Measurements from ENCODE around the gene GHR.
"Not testable (repeated sequence)": the region's sequence is repeated elsewhere in the genome, so short reads cannot be mapped to it uniquely, and the experiment has no call there.

Gene GHR

GRCh38 chr5:42572313-42572712, 149.1 kb downstream of the GHR start:
- no peak overlapping the region for H3K9ac ChIP-seq

GRCh38 chr5:42573386-42573785, 150.1 kb downstream of the GHR start:
- H3K4me2 ChIP-seq, result no peak overlapping the region
- H3K27ac ChIP-seq, result no peak overlapping the region
- H3K27me3 ChIP-seq (ENCODE audit: insufficient read depth, low read depth), result no peaks in the 10 kb centered on the region
- no peak for TF ChIP-seq CTCF (conservative IDR thresholded peaks at IDR 0.05; ENCODE audit: low read depth, low read length)
- no peak overlapping the region for H3K4me3 ChIP-seq (IDR thresholded peaks at IDR 0.05; ENCODE audit: insufficient read depth, low read depth, low read length)
- no peak overlapping the region for H3K9ac ChIP-seq
- H3K4me1 ChIP-seq (ENCODE audit: low read depth, poor library complexity, severe bottlenecking), result no peaks in the 10 kb centered on the region
- no peaks in the 10 kb centered on the region for H4K20me1 ChIP-seq (ENCODE audit: insufficient read depth)
- no peaks in the 10 kb centered on the region for H3K79me2 ChIP-seq (ENCODE audit: insufficient read depth, low read depth)
- H2AFZ ChIP-seq (ENCODE audit: low read depth), result no peak overlapping the region
- no peaks in the 10 kb centered on the region for H3K36me3 ChIP-seq (ENCODE audit: insufficient read depth)

More at GRCh38 chr5:42572313-42572712, 149.1 kb downstream of the GHR start:
- Histone ChIP-seq H3K4me2 (no peak overlapping the region), H3K27ac (no peak overlapping the region), H4K20me1 (ENCODE audit: insufficient read depth) (no peaks in the 10 kb centered on the region), H3K79me2 (ENCODE audit: insufficient read depth, low read depth) (no peaks in the 10 kb centered on the region), H3K36me3 (ENCODE audit: insufficient read depth) (no peaks in the 10 kb centered on the region), H3K4me3 (IDR thresholded peaks at IDR 0.05; ENCODE audit: insufficient read depth, low read depth, low read length) (no peak overlapping the region), H2AFZ (ENCODE audit: low read depth) (no peak overlapping the region), H3K27me3 (ENCODE audit: insufficient read depth, low read depth) (no peaks in the 10 kb centered on the region), H3K4me1 (ENCODE audit: low read depth, poor library complexity, severe bottlenecking) (no peaks in the 10 kb centered on the region)
- no peak for TF ChIP-seq CTCF (conservative IDR thresholded peaks at IDR 0.05; ENCODE audit: low read depth, low read length)

- H3K4me3 ChIP-seq (IDR thresholded peaks at IDR 0.05; ENCODE audit: insufficient read depth, low read depth, low read length); H3K27ac ChIP-seq; H2AFZ ChIP-seq (ENCODE audit: low read depth); H3K4me1 ChIP-seq (ENCODE audit: low read depth, poor library complexity, severe bottlenecking); H3K4me2 ChIP-seq; H3K36me3 ChIP-seq (ENCODE audit: insufficient read depth); H3K9ac ChIP-seq; H4K20me1 ChIP-seq (ENCODE audit: insufficient read depth); H3K79me2 ChIP-seq (ENCODE audit: insufficient read depth, low read depth); H3K27me3 ChIP-seq (ENCODE audit: insufficient read depth, low read depth): not testable (repeated sequence)
Measured at GRCh38 chr5:42575914-42576313, 152.7 kb downstream of the GHR start.

GRCh38 chr5:42578901-42579300, 155.7 kb downstream of the GHR start:
- H3K9ac ChIP-seq; H2AFZ ChIP-seq (ENCODE audit: low read depth); H3K36me3 ChIP-seq (ENCODE audit: insufficient read depth); H3K27me3 ChIP-seq (ENCODE audit: insufficient read depth, low read depth); H3K79me2 ChIP-seq (ENCODE audit: insufficient read depth, low read depth); H3K4me2 ChIP-seq; H4K20me1 ChIP-seq (ENCODE audit: insufficient read depth); H3K4me3 ChIP-seq (IDR thresholded peaks at IDR 0.05; ENCODE audit: insufficient read depth, low read depth, low read length); H3K27ac ChIP-seq; H3K4me1 ChIP-seq (ENCODE audit: low read depth, poor library complexity, severe bottlenecking): not testable (repeated sequence)

- no peak overlapping the region for H3K4me3 ChIP-seq (IDR thresholded peaks at IDR 0.05; ENCODE audit: insufficient read depth, low read depth, low read length)
Measured at GRCh38 chr5:42579320-42579719, 156.1 kb downstream of the GHR start.

More at GRCh38 chr5:42579320-42579719, 156.1 kb downstream of the GHR start:
- H3K9ac ChIP-seq, result no peak overlapping the region
- no peaks in the 10 kb centered on the region for H3K27me3 ChIP-seq (ENCODE audit: insufficient read depth, low read depth)
- no peak overlapping the region for H2AFZ ChIP-seq (ENCODE audit: low read depth)
- no peak overlapping the region for H3K27ac ChIP-seq
- no peaks in the 10 kb centered on the region for H3K36me3 ChIP-seq (ENCODE audit: insufficient read depth)
- H4K20me1 ChIP-seq (ENCODE audit: insufficient read depth), result no peaks in the 10 kb centered on the region
- no peak for TF ChIP-seq CTCF (conservative IDR thresholded peaks at IDR 0.05; ENCODE audit: low read depth, low read length)
- no peaks in the 10 kb centered on the region for H3K79me2 ChIP-seq (ENCODE audit: insufficient read depth, low read depth)
- H3K4me2 ChIP-seq, result no peak overlapping the region
- no peaks in the 10 kb centered on the region for H3K4me1 ChIP-seq (ENCODE audit: low read depth, poor library complexity, severe bottlenecking)
